Fibroblast of pulmonary artery (primary cell): ENCODE measurements around the gene GLP2R.

ENCODE experiments used
- DNase-seq: peaks from one replicate; pipeline ENCODE4 v3.0.0-alpha.2; 2010; ENCODE audit warnings: low read depth
- H3K4me3 ChIP-seq: replicated peaks from 2 replicates; pipeline ENCODE4 v1.5.1; 2011; ENCODE audit warnings: low read depth, mild to moderate bottlenecking, control low read depth, low read length, moderate library complexity
- CTCF ChIP-seq: IDR thresholded peaks from 2 replicates; pipeline ENCODE4 v1.5.1; 2011; ENCODE audit warnings: mild to moderate bottlenecking, control low read depth, low read length, inconsistent platforms; ENCODE audit errors: missing control alignments

GLP2R gene

DNA sequence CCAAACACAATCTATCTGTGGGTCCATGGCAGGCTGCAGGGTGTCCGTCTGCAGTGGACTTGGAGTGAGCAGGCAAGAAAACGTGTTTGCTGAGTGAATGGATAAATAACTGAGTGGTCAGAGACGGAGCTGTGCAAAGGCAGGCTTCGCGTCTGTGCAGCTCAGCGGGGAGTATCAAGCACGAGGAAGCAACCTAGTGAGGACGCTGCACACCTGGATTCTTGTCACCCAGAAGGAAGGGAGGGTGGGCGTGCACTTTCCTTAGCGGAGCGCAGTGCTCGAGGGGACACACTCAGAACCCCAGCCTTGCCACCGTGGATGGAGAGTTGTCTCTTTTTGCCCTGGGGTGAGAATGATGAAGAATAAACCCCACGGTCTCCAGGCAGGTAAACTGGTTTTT is 80.9 kb downstream of the GLP2R start:
- TF ChIP-seq CTCF, result no peak
- no peak overlapping the region for H3K4me3 ChIP-seq
- DNase-seq, result no peak

GRCh38 chr17:9907131-9907530 is 81.4 kb downstream of the GLP2R start:
- no peak overlapping the region for H3K4me3 ChIP-seq
- no peak for TF ChIP-seq CTCF
- no peak for DNase-seq

- no peak for DNase-seq
- H3K4me3 ChIP-seq, result no peak overlapping the region
- no peak for TF ChIP-seq CTCF
Observed at GRCh38 chr17:9907883-9908648, 82.3 kb downstream of the GLP2R start.

- TF ChIP-seq CTCF, result no peak
- H3K4me3 ChIP-seq, result no peak overlapping the region
- no peak for DNase-seq
Observed at GRCh38 chr17:9908649-9909042, 82.9 kb downstream of the GLP2R start.

- DNase-seq, result no peak
- no peak for TF ChIP-seq CTCF
- no peak overlapping the region for H3K4me3 ChIP-seq
Observed at GRCh38 chr17:9911089-9911488, 85.4 kb downstream of the GLP2R start.

GRCh38 chr17:9912121-9913099 is 86.7 kb downstream of the GLP2R start:
- TF ChIP-seq CTCF, result no peak
- DNase-seq, result no peak
- H3K4me3 ChIP-seq, result no peak overlapping the region
